Duodenal mucosa (tissue), 2 donors: Measurements from ENCODE around the gene ATP8A2.

Source experiments
- H3K27ac ChIP-seq: one replicate; pipeline ENCODE4 v1.7.0; 2013; ENCODE audit warnings: low read depth, low read length
- H3K27me3 ChIP-seq, 2 donors: one replicate each; pipeline ENCODE4 v1.7.0; 2013; ENCODE audit warnings: low read length in 2 of 2, control low read depth in 1 of 2; ENCODE audit not compliant: insufficient read depth in 2 of 2, control insufficient read depth in 1 of 2
- H3K36me3 ChIP-seq, 2 donors: one replicate each; pipeline ENCODE4 v1.7.0; 2013; ENCODE audit warnings: low read length in 2 of 2, control low read depth in 1 of 2; ENCODE audit not compliant: insufficient read depth in 2 of 2, control insufficient read depth in 1 of 2
- H3K4me1 ChIP-seq, 2 donors: one replicate each; pipeline ENCODE4 v1.7.0; 2013; ENCODE audit warnings: low read length in 2 of 2, control low read depth in 1 of 2; ENCODE audit not compliant: insufficient read depth in 2 of 2, control insufficient read depth in 1 of 2
- H3K4me3 ChIP-seq, 2 donors: one replicate each; pipeline ENCODE4 v1.7.0; 2013; ENCODE audit warnings: low read length in 2 of 2, low read depth in 1 of 2
- H3K9ac ChIP-seq, 2 donors: one replicate each; pipeline ENCODE4 v1.7.0; 2013; ENCODE audit warnings: low read length in 2 of 2, low read depth in 1 of 2
- H3K9me3 ChIP-seq, 2 donors: one replicate each; pipeline ENCODE4 v1.7.0; 2013; ENCODE audit warnings: low read length in 2 of 2, control low read depth in 1 of 2; ENCODE audit not compliant: control insufficient read depth in 1 of 2

The ATP8A2 gene

GRCh38 chr13:25371875-25372283 is at the start of gene ATP8A2:
Gene ATP8A2 (plus strand): TSS chr13:25371974. CDS start chr13:25372213, 239 bp downstream.
- no peaks in the 10 kb centered on the region for H3K9me3 ChIP-seq
- H3K27me3 ChIP-seq, result peaks cover 37 to 40% of the 10 kb centered on the region in 2 donors
- H3K4me3 ChIP-seq, result peak within 1 kb of the TSS in 1 of 2 donors; percentile 14
- H3K36me3 ChIP-seq, result no peaks in the 10 kb centered on the region
- H3K27ac ChIP-seq, result no peak within 1 kb of the TSS
- H3K9ac ChIP-seq, result no peak within 1 kb of the TSS
- H3K4me1 ChIP-seq, result no peaks in the 10 kb centered on the region

DNA sequence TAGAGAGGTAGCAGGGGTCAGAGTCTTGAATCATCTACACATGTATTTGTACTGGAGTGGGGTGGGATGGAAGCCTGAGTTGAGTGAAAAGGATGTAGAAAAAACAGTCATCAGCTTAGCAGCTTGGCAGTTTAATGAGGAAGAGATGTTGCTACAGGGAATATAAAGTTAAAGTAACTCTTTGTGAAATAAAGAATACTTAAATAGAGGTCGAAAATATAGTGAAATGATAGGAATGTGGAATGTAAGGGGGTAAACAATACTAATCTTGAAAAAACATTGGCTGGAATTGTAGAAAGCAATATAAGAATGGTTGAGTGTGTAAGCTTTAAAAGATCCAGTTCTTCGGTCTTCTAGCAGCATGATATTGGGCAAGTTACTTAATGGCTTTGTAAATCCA is 47.7 kb upstream of the ATP8A2 start:
- no peaks in the 10 kb centered on the region for H3K4me1 ChIP-seq
- H3K9ac ChIP-seq, result no peak overlapping the region
- peaks cover 38 to 62% of the 10 kb centered on the region in 2 donors for H3K36me3 ChIP-seq
- no peak overlapping the region for H3K27ac ChIP-seq
- H3K4me3 ChIP-seq, result no peak overlapping the region
- no peaks in the 10 kb centered on the region for H3K27me3 ChIP-seq
- no peaks in the 10 kb centered on the region for H3K9me3 ChIP-seq

- no peak overlapping the region for H3K9ac ChIP-seq
- H3K36me3 ChIP-seq, result peaks cover 43 to 68% of the 10 kb centered on the region in 2 donors
- H3K4me3 ChIP-seq, result no peak overlapping the region
- no peak overlapping the region for H3K27ac ChIP-seq
- H3K27me3 ChIP-seq, result no peaks in the 10 kb centered on the region
- no peaks in the 10 kb centered on the region for H3K4me1 ChIP-seq
- no peaks in the 10 kb centered on the region for H3K9me3 ChIP-seq
Measured at GRCh38 chr13:25329706-25330105, 42.1 kb upstream of the ATP8A2 start.

DNA sequence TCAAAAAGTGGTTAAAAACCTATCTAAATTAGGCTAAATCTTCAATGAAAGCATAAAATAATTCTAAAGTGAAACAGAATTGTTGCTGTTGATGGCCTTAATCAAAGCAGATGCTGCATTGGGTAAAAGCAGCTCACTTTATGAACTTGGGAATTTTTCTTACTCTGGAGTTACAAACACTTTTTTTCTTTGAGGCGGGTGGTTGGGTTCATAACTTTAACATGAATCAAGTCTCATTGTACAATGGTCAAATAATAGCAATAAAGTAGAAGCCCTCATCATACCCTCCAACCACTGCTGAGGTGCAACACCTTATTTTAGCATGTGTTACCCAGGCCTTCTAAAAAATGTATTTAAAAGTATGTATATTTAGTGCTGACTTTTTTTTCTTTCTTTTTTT is 41.2 kb upstream of the ATP8A2 start:
- Histone ChIP-seq H3K27me3 (no peaks in the 10 kb centered on the region), H3K27ac (no peak overlapping the region), H3K36me3 (peaks cover 36 to 62% of the 10 kb centered on the region in 2 donors), H3K9me3 (no peaks in the 10 kb centered on the region), H3K4me3 (no peak overlapping the region), H3K4me1 (no peaks in the 10 kb centered on the region), H3K9ac (no peak overlapping the region)

- H3K27ac ChIP-seq, result no peak overlapping the region
- no peaks in the 10 kb centered on the region for H3K27me3 ChIP-seq
- H3K4me1 ChIP-seq, result no peaks in the 10 kb centered on the region
- no peak overlapping the region for H3K9ac ChIP-seq
- H3K4me3 ChIP-seq, result no peak overlapping the region
- H3K9me3 ChIP-seq, result no peaks in the 10 kb centered on the region
- peaks cover 17 to 34% of the 10 kb centered on the region in 2 donors for H3K36me3 ChIP-seq
Measured at GRCh38 chr13:25335856-25336255, 35.9 kb upstream of the ATP8A2 start.

DNA sequence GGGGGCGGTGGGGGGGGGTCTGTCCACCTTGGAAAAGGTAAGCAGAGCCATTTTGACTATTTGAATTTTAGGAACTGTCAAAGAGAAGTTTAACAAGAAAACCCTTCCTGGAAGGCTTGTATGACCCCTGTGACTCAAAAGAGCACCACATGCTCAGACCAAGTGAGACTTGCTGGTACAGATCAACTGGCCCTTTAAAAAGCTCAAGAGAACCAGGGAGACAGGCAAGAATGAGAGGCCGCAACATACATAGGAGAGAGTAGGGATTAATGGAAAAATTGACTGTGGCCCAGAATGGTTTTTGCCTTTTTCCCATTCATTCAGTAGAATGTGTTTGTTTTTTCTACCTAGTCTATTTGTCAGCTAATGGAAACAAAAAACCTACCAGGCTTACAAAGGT is 26.2 kb upstream of the ATP8A2 start:
- Histone ChIP-seq H3K4me3 (no peak overlapping the region), H3K4me1 (no peaks in the 10 kb centered on the region), H3K9me3 (no peaks in the 10 kb centered on the region), H3K27me3 (no peaks in the 10 kb centered on the region), H3K27ac (no peak overlapping the region), H3K9ac (no peak overlapping the region), H3K36me3 (no peaks in the 10 kb centered on the region)

DNA sequence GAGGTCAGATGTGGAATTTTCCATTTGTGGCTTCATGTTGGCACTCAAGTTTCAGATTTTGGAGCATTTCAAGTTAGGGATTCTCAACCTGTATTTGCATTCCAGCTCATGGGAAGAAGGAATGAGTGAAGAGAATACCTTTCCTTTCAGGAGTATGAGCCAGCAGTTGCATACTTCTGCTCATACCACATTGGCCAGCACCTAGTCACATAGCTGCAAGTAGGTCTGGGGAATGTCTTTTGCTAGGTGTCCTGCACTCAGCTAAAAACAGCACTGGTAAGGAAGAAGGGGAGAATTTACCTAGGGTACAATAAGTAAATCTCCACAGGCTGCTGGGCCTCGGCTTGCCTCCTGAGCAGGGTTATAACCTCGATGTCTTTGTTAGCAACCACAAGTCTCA is 24.6 kb upstream of the ATP8A2 start:
- no peak overlapping the region for H3K9ac ChIP-seq
- no peaks in the 10 kb centered on the region for H3K36me3 ChIP-seq
- no peaks in the 10 kb centered on the region for H3K27me3 ChIP-seq
- no peaks in the 10 kb centered on the region for H3K9me3 ChIP-seq
- no peaks in the 10 kb centered on the region for H3K4me1 ChIP-seq
- no peak overlapping the region for H3K4me3 ChIP-seq
- H3K27ac ChIP-seq, result no peak overlapping the region

- Histone ChIP-seq H3K4me3 (no peak overlapping the region), H3K27me3 (no peaks in the 10 kb centered on the region), H3K27ac (no peak overlapping the region), H3K9me3 (no peaks in the 10 kb centered on the region), H3K36me3 (no peaks in the 10 kb centered on the region), H3K9ac (no peak overlapping the region), H3K4me1 (no peaks in the 10 kb centered on the region)
Measured at GRCh38 chr13:25351404-25351803, 20.4 kb upstream of the ATP8A2 start.

GRCh38 chr13:25352230-25352629 is 19.5 kb upstream of the ATP8A2 start:
- Histone ChIP-seq H3K9me3 (no peaks in the 10 kb centered on the region), H3K36me3 (no peaks in the 10 kb centered on the region), H3K4me3 (no peak overlapping the region)

GRCh38 chr13:25352806-25353205 is 19.0 kb upstream of the ATP8A2 start:
- no peaks in the 10 kb centered on the region for H3K36me3 ChIP-seq
- H3K4me3 ChIP-seq, result no peak overlapping the region
- H3K27me3 ChIP-seq, result no peaks in the 10 kb centered on the region
- H3K9ac ChIP-seq, result no peak overlapping the region
- H3K4me1 ChIP-seq, result no peaks in the 10 kb centered on the region
- H3K9me3 ChIP-seq, result no peaks in the 10 kb centered on the region
- H3K27ac ChIP-seq, result no peak overlapping the region

More at GRCh38 chr13:25352230-25352629, 19.5 kb upstream of the ATP8A2 start:
- Histone ChIP-seq H3K27ac (no peak overlapping the region), H3K27me3 (no peaks in the 10 kb centered on the region), H3K4me1 (no peaks in the 10 kb centered on the region), H3K9ac (no peak overlapping the region)

DNA sequence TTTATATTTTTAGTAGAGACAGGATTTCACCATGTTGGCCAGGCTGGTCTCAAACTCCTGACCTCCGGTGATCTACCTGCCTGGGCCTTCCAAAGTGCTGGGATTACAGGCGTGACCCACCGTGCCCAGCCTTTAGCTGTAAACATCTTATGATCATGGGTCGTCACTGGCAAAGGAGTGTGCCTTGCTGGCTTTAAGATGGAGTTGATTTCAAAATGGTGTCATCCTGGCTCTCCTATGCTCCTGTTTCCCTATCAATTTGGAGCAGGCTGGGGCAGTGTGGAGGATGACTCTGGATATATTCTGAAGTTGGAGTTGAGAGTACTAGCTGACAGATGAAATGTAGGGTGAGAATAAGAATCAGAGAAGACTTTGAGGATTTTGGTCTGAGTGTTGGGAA is 18.4 kb upstream of the ATP8A2 start:
- H3K36me3 ChIP-seq, result no peaks in the 10 kb centered on the region
- H3K9ac ChIP-seq, result no peak overlapping the region
- no peak overlapping the region for H3K27ac ChIP-seq
- H3K9me3 ChIP-seq, result no peaks in the 10 kb centered on the region
- no peak overlapping the region for H3K4me3 ChIP-seq
- no peaks in the 10 kb centered on the region for H3K27me3 ChIP-seq
- no peaks in the 10 kb centered on the region for H3K4me1 ChIP-seq
